NOMO-1 treated with dmso at 0.1 percent for 144 hours (cell line): ENCODE data around the gene HNF4A.
"Not testable (repeated sequence)": the region's sequence is repeated elsewhere in the genome, so short reads cannot be mapped to it uniquely, and the experiment has no call there.

Source experiments
- DNase-seq: peaks from one replicate; lab custom pipeline; 2025; ENCODE audit not compliant: unreplicated experiment; lab: John Stamatoyannopoulos, UW

The HNF4A gene

DNA sequence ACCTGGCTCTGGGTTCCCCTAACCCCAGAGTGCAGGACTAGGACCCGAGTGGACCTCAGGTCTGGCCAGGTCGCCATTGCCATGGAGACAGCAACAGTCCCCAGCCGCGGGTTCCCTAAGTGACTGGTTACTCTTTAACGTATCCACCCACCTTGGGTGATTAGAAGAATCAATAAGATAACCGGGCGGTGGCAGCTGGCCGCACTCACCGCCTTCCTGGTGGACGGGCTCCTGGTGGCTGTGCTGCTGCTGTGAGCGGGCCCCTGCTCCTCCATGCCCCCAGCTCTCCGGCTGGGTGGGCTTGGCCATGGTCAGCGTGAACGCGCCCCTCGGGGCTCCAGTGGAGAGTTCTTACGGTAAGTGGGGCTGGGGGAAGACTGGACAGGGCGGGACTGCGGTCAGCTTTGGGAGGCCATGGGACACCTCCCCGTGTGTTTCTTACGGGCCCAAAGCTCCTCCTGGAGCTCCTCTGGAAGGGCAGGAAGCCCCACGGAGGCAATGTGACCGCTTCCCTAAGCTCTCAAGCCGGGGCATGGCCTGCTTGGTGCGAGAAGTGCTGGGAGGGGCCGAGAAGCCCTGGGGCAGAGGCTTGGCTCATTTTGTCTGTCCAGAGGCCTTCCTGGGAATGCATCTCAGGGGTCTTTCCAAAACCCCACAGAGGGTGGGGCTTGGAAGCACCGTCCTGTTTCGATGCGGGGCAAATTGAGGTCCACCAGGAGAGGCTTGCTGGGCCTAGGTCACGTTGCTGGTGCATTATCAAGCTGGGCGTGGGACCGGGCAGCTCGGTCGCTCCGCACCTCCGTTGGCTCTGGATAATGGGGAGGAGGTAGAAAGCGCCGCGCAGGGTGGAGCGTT, at the start of gene HNF4A:
HNF4A (plus strand) TSS at position 202 of the 855 bp plus-strand sequence; CDS start at position 308, 106 bp downstream.
- no peak for DNase-seq

DNA sequence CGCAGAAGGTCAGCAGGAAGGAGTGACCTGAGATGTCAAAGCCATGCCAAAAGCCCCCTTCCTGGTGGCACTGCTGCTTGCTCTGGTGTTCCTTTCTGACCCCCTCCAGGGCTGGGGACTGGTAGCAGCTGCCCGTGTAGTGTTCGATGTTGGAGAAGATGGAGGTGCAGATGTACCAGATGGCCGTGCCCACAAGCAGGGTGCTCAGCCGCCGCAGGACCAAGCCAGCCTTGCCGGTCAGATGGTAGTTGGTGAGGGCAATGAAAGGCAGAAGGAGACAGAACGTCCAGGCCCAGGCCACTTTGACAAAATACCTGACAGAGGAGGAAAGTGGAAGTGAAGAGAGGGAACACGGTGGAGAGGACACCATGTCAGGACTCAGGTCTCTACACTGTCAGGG, 48.6 kb upstream of the HNF4A start:
- no peak for DNase-seq

DNA sequence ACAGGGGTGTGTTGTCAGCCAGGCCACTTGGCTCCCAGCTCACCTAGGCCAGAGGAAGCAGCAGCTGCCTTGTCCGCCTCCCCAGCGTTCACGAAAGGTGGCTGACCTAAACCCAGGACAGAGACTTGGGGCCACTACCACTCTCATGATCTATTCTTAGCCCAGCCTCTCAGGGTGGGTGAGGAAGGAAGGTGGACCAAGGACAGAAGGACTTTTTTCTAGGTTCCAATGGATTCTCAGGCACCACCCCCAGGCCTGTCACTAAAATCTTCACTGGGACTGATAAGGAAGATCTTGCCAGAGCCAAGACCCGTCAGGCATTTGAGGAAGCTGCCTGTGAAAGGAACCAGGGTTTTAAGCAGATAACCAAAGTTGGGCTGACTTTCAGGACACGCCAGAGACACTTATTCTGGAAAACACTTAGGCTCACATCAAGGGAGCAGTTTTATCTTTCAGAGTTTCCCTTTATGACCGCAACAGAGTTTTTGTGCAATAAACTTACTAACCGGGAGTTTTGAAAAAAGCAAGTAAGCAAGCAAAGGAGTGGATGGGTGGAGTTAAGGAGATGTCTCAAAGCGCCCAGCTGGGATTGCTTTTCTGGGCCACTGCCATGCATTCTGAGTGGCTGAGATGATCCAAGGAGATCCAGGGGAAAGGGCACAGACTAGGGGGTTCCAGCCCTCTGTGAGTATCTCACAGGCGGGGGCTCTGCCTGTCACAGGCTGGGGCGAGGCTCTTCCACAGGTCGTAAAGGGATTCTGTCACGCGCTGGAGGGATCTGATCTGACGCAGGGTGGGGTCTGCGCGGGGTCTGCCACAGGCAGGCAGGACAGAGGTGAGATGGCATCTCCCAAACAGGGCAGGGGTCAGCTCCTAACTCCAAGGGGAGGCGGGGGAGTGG, 45.5 kb upstream of the HNF4A start:
- no peak for DNase-seq

GRCh38 chr20:44310664-44311639, 44.5 kb upstream of the HNF4A start, which contains the start of gene FITM2:
FITM2 (minus strand) TSS chr20:44311202; CDS start chr20:44311148, 54 bp downstream.
- DNase-seq = peak; percentile 86

GRCh38 chr20:44314870-44315269, 40.6 kb upstream of the HNF4A start:
- no peak for DNase-seq

- no peak for DNase-seq
Measured at GRCh38 chr20:44319839-44320422, 35.6 kb upstream of the HNF4A start.

DNA sequence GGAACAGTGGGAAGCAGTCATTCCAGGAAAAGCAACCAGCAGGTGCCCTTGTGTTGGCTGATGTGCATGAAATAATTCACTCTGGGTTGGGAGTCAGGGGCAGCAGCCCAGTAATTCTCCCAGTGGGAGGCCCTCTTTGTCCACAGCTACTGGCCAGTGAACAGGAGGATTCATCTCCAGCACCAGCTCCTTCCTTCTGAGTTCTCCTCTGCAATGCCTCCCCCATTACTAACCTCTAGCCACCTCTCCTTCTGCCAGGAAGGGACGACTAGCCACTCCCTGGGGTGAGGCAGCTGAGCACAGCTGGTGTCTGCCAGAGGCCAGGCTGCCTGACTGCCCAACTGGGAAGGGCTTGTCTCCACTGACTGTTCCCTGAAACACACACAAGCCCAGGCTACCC, 31.2 kb upstream of the HNF4A start:
- no peak for DNase-seq

GRCh38 chr20:44326391-44327159, 28.9 kb upstream of the HNF4A start:
- no peak for DNase-seq

GRCh38 chr20:44327748-44328147, 27.8 kb upstream of the HNF4A start:
- DNase-seq = not testable (repeated sequence)

GRCh38 chr20:44328428-44328827, 27.1 kb upstream of the HNF4A start:
- DNase-seq = no peak

- DNase-seq = no peak
Measured at GRCh38 chr20:44331201-44331600, 24.3 kb upstream of the HNF4A start.

DNA sequence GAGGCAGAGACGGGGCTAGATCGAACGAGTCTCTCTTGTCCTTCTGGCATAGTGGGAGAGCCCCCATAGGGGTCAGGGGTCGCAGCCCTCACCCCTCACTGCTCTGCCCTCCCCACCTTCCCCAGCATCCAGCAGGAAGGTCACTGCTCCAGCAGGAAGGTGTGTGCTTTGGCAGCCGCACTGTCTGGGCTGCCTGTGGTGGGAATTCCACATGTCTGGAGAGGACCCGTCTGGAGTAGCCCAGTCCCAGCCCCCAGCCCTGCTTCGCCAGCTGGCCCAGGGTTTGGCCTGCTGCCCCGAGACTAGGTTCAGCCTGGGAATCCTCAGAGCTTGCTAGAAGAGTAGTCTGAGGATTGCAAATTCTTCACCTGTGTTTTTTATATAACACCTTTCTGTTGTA, 21.2 kb upstream of the HNF4A start:
- DNase-seq = no peak

DNA sequence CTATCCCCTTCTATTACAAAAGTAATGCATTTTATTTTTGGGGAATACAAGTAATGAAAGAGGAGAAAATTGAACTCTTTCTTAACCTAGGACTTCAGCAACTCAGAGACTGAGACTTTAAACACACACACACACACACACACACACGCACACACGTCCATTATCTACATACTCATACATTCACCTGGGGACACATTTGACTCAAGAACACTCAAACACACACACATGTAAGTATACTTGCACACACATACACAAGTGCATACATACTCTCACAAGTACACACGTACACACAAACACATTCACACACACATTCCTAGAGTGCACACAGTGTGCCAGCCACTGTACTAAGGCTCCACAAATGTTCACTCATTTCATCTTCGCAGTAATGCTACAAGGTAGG, 20.8 kb upstream of the HNF4A start:
- DNase-seq = no peak

DNA sequence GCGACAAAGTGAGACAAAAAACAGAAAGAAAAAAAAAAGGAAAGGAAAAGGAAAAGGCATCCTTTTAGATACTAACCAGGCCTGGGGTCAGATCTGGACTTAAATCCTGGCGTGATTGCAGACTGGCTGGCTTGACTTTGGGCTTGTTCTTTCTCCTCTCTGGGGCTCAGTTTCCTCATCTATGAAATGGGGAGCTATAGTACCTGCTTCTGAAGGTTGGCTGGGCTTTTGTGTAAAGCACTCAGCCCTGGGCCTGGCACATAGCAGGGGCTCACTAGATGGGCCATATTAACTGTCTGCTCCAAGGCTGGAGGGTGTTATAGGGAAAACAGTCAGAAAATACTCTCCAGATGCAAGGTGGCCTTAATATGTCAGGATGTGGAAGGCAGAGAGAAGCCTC, 19.8 kb upstream of the HNF4A start:
- DNase-seq = no peak

GRCh38 chr20:44336086-44336485, 19.4 kb upstream of the HNF4A start:
- no peak for DNase-seq

- no peak for DNase-seq
Measured at GRCh38 chr20:44336725-44337380, 18.6 kb upstream of the HNF4A start, which contains the start of gene R3HDML. R3HDML (plus strand) TSS chr20:44337043; CDS start chr20:44337158, 115 bp downstream.

DNA sequence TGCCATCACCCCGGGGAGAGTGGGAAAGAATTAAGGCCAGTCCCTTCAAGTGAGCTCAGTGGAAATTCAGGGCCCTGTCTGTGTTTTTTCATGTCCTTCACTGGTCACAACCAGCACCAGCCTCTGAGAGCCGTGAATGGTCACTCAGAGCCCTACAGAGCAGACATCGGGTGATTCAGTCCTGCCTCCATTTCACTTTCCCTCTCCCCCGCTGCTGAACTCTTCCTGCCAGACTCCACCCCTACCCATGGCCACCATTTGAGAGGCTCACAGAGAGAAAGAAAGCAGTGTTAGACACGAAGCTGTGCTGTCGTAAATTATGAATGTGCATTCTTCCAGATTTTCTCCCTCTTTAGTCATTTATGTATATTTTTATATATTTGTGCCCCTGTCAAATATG, 13.3 kb upstream of the HNF4A start:
- no peak for DNase-seq

GRCh38 chr20:44343162-44343675, 12.3 kb upstream of the HNF4A start:
- DNase-seq = no peak

DNA sequence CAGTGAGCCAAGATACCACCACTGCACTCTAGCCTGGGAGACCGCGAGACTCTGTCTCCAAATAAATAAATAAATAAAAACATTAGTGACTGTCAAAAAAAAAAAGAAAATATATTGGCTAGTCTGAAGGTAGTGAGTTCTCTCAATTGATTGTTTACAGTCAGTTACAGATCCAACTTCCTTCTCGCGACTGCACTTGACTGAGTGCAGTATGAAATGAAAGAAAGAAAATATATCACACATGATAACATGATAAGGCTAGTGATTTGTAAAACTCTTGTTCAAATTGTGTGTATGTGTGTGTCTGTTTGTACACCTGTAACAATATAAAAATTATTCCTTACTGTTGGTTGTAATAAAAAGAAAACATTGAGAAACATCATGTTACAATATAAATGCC, 10.8 kb upstream of the HNF4A start:
- DNase-seq = no peak
